Astrocyte of the spinal cord (primary cell): Measurements from ENCODE around the gene OLA1.

Experiments
- DNase-seq: peaks from one replicate; pipeline ENCODE4 v3.0.0; 2011; ENCODE audit warnings: low read depth, low spot score
- H3K4me3 ChIP-seq: 2 replicates; pipeline ENCODE4 v1.5.1; 2011; ENCODE audit warnings: low read depth, mild to moderate bottlenecking, low read length, moderate library complexity
- CTCF ChIP-seq: IDR thresholded peaks from 2 replicates; pipeline ENCODE4 v1.5.1; 2012; ENCODE audit warnings: low read depth, mild to moderate bottlenecking, low read length, inconsistent platforms
- in situ Hi-C: cut with HindIII; loops from 2 replicates; pipeline ENCODE4 v1.10.0; 2017; ENCODE audit warnings: low sequenced_read_pairs

OLA1 gene

GRCh38 chr2:174191342-174192074 is 56.8 kb downstream of the OLA1 start:
- TF ChIP-seq CTCF = no peak
- in situ Hi-C loops = no loop called here
- H3K4me3 ChIP-seq = no peak overlapping the region
- no peak for DNase-seq

- no peak for TF ChIP-seq CTCF
- in situ Hi-C loops = no loop called here
- no peak overlapping the region for H3K4me3 ChIP-seq
- DNase-seq = no peak
These were observed 63.4 kb downstream of the OLA1 start for GRCh38 chr2:174184915-174185314.

- H3K4me3 ChIP-seq = no peak overlapping the region
- no peak for DNase-seq
- no peak for TF ChIP-seq CTCF
- in situ Hi-C loops = no loop called here
These were observed 63.8 kb downstream of the OLA1 start for GRCh38 chr2:174184504-174184903.

GRCh38 chr2:174183076-174183475 is 65.3 kb downstream of the OLA1 start:
- no peak for TF ChIP-seq CTCF
- in situ Hi-C loops = no loop called here
- no peak for DNase-seq
- H3K4me3 ChIP-seq = no peak overlapping the region

- TF ChIP-seq CTCF = no peak
- in situ Hi-C loops = no loop called here
- DNase-seq = no peak
- H3K4me3 ChIP-seq = no peak overlapping the region
These were observed 67.0 kb downstream of the OLA1 start for GRCh38 chr2:174181368-174181767.

- no peak overlapping the region for H3K4me3 ChIP-seq
- in situ Hi-C loops = no loop called here
- TF ChIP-seq CTCF = no peak
- DNase-seq = no peak
These were observed 67.6 kb downstream of the OLA1 start for GRCh38 chr2:174180726-174181236.
